Stimulated activated CD4-positive, alpha-beta T cell treated with anti-CD3 and anti-CD28 coated beads, Interleukin-1b, Interleukin-23, amount 100 ng/mL, for 4 hours (primary cell): ENCODE data around the gene CNIH3.

Experiments used
- DNase-seq, 2 donors: peaks; one replicate each; pipeline ENCODE4 v3.0.0-alpha.2; 2020; ENCODE audit warnings: low read depth in 2 of 2

The CNIH3 gene

GRCh38 chr1:224774378-224774777 is 158.3 kb downstream of the CNIH3 start:
- no peak for DNase-seq

GRCh38 chr1:224777180-224777579 is 161.1 kb downstream of the CNIH3 start:
- no peak for DNase-seq

- no peak for DNase-seq
Observed at GRCh38 chr1:224779536-224779935, 163.4 kb downstream of the CNIH3 start.

GRCh38 chr1:224780736-224781135 is 164.6 kb downstream of the CNIH3 start:
- DNase-seq: no peak

- DNase-seq: no peak
Observed at GRCh38 chr1:224781800-224782199, 165.7 kb downstream of the CNIH3 start.

- no peak for DNase-seq
Observed at GRCh38 chr1:224782281-224783000, 166.3 kb downstream of the CNIH3 start.

- DNase-seq: no peak
Observed at GRCh38 chr1:224783006-224783651, 167.0 kb downstream of the CNIH3 start.

- no peak for DNase-seq
Observed at GRCh38 chr1:224784265-224785039, 168.3 kb downstream of the CNIH3 start.

GRCh38 chr1:224785040-224785328 is 168.9 kb downstream of the CNIH3 start:
- DNase-seq: no peak

GRCh38 chr1:224785622-224786021 is 169.5 kb downstream of the CNIH3 start:
- no peak for DNase-seq

- no peak for DNase-seq
Observed at GRCh38 chr1:224786533-224787250, 170.6 kb downstream of the CNIH3 start.

GRCh38 chr1:224789311-224789710 is 173.2 kb downstream of the CNIH3 start:
- DNase-seq: no peak
